Peyer's patch (tissue), 4 donors: Measurements from ENCODE around the gene DSG2.

Experiments used
- CTCF ChIP-seq, 6 experiments: fragments of 450-650 bp in 4 of 6; fragments of 200-600 bp in 2 of 6; sonication (generic) in 1 of 6; IDR thresholded peaks; one replicate each; pipeline ENCODE4 v1.5.1; 2017 to 2019; ENCODE audit warnings: antibody characterized with exemption in 6 of 6, mild to moderate bottlenecking in 3 of 6, moderate library complexity in 1 of 6
- POLR2A ChIP-seq, 2 donors: fragments of 450-650 bp; IDR thresholded peaks; one replicate each; pipeline ENCODE4 v1.5.1; 2017; ENCODE audit warnings: antibody characterized with exemption in 2 of 2, mild to moderate bottlenecking in 2 of 2, moderate library complexity in 2 of 2

- TF ChIP-seq POLR2A (IDR thresholded peaks at IDR 0.05) (no peak), CTCF (IDR thresholded peaks at IDR 0.05) (no peak)
These were observed 872 bp downstream of the DSG2 start for GRCh38 chr18:31498574-31499524.
